ENCODE data around the gene MEGF6.
A peak's percentile ranks its signal among the peaks of the same experiment; 100 is the strongest.

MEGF6 gene

GRCh38 chr1:3611170-3612019 lies at the start of gene MEGF6:
Gene MEGF6 (minus strand): TSS chr1:3611508. CDS start chr1:3611268, 240 bp downstream.
- peak; percentile 38 for DNase-seq (ENCODE audit: low read depth)

DNA sequence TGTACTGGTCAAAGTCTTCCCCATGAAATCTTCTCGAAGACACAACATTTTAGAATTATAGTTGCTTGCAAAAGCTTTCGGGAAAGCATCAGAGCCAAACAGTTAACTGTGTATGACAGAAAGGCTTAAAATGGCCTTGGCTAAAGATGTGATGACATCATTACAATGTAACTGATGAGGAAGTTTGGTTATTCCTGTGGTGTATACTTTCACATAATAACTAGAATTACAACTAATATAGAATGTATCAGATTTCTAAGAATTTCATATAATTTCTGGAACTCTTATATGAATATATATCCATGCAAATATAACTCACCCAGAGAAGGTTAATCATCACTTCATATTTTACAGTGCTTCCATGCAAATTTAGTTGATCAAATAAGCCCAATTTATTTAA lies 49.4 kb upstream of the MEGF6 start:
- DNase-seq (ENCODE audit: low read depth): no peak

GRCh38 chr1:3659093-3659492 lies 47.8 kb upstream of the MEGF6 start:
- no peak for DNase-seq (ENCODE audit: low read depth)

DNA sequence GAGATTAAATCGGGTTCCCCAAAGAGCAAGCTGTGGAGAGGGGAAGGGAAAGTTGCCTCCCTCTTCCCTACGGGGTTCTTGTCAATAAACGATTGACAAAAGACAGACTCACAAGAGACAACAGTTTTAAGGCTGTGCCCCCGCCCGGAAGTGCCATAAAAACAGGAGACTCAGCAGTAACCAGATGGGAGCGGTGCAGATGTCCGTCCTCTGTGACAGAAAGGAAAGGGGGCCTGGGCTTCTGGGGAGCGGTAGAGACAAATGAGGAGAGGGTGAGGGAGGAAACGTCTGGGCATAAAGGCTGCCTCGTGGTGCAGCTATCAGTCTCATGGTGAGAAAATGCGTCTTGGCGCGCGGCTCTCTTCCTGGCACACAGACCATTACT lies 46.9 kb upstream of the MEGF6 start:
- DNase-seq (ENCODE audit: low read depth): no peak

DNA sequence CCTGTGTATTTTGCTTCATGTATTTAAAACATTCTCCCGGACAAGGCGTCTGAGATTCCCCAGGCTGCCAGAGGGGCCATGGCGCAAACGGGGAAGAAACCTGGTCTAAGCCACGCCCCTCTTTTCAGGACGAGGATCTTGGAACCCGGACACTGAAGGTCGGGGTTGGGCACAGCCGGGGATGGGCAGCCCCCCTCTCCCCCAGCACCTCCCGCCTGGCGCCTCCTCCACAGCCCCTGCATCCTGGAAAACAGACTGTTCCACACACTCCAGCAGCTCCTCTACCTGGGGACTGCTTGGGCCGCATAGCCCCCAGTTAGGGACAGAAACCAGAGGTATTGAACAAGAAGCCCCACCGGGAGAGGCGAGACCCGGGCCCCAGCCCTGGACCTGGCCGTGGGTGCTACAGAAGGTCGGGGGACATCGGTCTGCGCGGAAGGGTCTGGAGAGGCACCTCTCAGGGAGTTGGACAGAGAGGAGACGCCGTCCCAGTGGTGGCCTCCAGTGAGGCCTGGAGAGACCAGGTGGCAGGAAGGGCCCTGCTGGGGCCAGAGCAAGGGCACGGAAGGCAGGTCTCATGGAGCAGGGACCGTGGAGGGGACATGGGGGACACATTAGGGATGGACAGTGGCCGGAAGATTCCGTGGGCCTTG lies 46.4 kb upstream of the MEGF6 start:
- DNase-seq (ENCODE audit: low read depth): no peak

- no peak for DNase-seq (ENCODE audit: low read depth)
Measured at GRCh38 chr1:3657096-3657475, 45.8 kb upstream of the MEGF6 start.

DNA sequence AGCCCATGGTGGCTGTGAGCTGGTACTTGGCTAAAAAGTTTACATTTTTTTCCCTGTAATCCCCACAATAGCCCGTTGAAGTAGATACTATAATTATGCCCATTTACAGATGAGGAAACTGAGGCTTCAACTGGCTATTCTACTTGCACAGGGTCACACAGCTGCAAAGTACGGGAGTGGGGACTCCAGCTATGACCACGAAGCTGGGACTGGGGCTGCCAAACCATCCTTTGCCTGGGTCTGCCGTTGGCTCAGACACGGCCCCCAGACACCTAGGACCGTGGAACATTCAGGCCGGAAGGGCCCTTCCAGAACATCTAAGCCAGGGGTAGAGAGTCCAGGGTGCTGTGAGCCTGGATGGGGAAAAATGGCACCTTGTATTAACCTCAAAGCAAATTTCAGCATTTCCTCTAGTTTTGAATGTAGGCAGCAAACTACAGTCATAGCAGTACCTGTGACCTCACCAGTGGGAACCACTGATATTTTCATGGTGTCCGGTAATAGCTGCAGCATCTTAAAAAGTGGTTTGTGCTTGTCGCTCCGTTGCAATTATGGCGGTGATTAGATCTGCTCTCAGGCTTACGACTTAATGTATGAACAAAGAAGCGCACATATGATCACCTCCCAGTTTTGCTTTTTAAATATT lies 45.3 kb upstream of the MEGF6 start:
- DNase-seq (ENCODE audit: low read depth): no peak

GRCh38 chr1:3654549-3655281 lies 43.4 kb upstream of the MEGF6 start:
- DNase-seq (ENCODE audit: low read depth): no peak

GRCh38 chr1:3653286-3653618 lies 41.9 kb upstream of the MEGF6 start:
- DNase-seq (ENCODE audit: low read depth): no peak

DNA sequence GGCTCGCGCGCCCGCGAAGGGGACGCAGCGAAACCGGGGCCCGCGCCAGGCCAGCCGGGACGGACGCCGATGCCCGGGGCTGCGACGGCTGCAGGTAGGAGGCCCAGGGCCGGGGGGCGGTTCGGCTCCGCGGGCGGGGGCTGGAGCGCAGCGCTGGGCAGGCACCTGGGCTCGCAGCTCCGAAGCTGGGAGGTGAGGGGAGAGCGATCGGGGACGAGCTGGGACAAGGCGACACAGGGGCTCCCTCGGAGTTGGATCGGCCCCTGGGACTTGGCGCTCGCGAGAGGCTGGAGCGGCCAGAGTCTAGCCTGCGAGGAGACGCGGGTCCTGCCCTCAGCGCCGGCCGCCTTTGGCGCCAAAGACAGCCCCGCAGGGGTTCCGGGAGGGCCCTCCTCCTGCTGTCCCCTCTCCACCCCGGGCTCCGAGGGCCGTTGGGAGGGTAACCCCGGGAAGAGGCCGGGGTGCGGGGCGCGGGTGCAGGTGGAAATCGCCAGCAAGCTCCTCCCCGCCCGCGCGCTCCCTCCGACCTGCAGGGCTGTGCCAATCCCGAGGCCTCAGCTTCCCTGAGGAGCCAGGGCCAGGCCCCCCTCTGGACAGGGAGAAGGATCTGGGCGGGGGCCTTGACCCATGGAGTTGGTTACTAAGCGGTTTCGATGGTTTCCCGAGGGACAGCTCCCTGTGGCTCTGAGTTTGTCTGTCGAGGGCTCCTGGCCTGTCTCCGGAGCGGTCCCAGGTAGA lies 41.4 kb upstream of the MEGF6 start:
- no peak for DNase-seq (ENCODE audit: low read depth)

DNA sequence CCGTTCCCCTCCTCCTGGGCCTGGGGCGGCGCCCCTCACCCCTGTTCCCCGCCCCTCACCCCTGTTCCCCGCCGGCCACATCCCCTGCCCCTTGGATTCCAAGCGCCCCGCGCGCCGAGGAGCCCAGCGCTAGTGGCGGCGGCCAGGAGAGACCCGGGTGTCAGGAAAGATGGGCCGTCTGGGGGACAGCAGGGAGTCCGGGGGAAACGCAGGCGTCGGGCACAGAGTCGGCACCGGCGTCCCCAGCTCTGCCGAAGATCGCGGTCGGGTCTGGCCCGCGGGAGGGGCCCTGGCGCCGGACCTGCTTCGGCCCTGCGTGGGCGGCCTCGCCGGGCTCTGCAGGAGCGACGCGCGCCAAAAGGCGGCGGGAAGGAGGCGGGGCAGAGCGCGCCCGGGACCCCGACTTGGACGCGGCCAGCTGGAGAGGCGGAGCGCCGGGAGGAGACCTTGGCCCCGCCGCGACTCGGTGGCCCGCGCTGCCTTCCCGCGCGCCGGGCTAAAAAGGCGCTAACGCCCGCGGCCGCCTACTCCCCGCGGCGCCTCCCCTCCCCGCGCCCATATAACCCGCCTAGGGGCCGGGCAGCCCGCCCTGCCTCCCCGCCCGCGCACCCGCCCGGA lies 40.7 kb upstream of the MEGF6 start, which contains the start of gene TP73:
TSS of gene TP73 (plus strand) at position 587 of the 618 bp plus-strand sequence. CDS start 29,850 bp downstream, outside the sequence.
- DNase-seq (ENCODE audit: low read depth): no peak

GRCh38 chr1:3651026-3651929 lies 40.0 kb upstream of the MEGF6 start:
- no peak for DNase-seq (ENCODE audit: low read depth)

DNA sequence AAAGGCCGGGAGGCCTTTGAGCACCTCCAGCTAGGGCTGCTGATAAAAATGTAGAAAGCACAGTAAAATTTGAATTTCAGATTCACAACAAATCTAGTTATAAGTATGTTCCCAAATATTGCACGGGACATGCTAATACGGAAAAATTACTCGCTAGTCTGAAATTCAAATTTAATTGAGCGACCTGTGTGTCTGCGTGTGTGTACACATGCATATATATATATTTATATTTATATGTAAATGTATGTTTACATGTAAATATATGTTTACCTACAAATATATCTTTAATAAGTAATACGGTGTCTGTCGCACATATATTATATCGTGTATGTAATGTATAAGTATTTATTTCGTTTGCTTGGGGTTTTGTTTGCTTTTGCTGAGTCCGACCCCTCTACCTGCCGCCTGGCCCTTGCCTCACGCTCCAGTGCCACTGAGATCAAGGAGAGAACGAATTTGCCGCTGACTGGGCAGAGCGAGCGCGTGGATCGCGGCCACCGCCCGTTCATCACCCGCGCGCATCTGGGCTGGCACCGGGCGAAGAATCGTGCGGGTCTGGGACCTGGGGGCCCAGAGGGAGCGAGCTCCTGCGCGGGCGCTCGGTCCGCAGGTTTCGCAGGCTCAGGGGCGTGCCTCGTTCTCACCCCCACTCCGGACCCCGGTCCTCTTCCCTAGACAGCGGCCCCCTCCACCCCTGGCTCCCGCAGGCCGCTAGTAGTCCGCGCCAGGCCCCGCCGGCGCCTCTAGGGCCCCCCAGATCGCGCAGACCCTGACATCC lies 39.1 kb upstream of the MEGF6 start:
- no peak for DNase-seq (ENCODE audit: low read depth)

DNA sequence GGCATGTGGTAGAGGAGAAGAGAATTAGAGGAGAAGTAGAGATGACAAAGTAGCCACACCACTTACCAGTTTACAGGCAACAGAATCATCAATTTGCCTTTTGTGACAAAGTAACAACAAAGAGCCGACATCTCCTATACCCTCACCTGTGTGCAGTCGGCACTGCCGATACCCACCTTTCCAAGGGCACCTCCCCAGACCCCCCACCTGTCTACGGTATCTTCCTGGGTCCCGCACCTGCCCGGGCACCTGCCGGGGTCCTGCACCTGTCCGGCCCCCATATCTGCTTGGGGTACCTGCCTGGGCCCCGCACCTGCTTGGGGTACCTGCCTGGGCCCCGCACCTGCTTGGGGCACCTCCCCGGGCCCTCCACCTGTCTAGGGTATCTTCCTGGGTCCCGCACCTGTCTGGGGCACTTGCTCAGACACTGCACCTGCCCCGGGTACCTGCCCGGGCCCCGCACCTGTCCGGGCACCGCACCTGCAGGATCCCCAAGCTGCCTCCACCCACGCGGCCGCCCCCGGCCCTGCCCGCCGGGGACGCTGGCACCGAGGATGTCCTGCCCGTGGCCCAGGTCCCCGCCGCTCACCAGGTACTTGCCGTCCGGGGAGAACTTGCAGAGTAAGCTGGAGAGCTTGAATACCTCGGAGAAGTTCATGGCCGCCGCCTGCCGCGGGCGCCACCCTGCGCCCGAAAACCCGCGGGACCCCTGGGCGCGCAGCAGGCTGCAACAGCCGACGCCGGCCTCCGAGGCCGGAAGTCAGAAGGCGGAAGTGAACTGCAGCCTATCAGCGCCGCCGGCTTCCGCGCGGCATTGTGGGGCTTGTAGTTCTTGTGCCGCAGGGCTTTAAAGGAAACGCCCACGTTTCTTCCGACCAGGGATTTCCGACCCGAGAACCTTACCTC lies 38.3 kb upstream of the MEGF6 start, which contains the start of gene WRAP73:
TSS of gene WRAP73 (minus strand) at position 762 of the 906 bp plus-strand sequence. CDS start at position 658, 104 bp downstream.
- DNase-seq (ENCODE audit: low read depth): peak; percentile 66

GRCh38 chr1:3646596-3646995 lies 35.3 kb upstream of the MEGF6 start:
- DNase-seq (ENCODE audit: low read depth): no peak

GRCh38 chr1:3645666-3646355 lies 34.5 kb upstream of the MEGF6 start:
- DNase-seq (ENCODE audit: low read depth): no peak

GRCh38 chr1:3645247-3645646 lies 33.9 kb upstream of the MEGF6 start:
- DNase-seq (ENCODE audit: low read depth): no peak

DNA sequence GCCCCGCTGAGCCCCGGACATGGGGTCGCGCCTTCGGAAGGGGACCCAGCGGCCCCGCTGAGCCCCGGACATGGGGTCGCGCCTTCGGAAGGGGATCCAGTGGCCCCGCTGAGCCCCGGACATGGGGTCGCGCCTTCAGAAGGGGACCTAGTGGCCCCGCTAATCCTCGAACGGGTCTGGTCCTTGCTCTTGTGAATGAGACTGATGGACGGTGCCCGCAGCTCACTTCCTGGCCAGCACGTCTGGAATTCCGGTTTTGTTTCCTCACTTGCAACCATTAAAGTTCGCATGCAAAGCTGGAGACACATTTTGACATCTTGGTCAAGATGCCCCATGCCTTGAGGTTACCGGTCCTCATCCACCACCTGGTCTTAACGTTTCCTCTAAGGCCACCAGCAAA lies 33.0 kb upstream of the MEGF6 start:
- DNase-seq (ENCODE audit: low read depth): no peak

Data from stimulated activated CD8-positive, alpha-beta memory T cell treated with anti-CD3 and anti-CD28 coated beads, Interleukin-15, amount 100 ng/mL, for 1 hour (primary cell).